ENCODE results near the gene ATP23.

GRCh38 chr12:57909056-57909455 lies 32.3 kb upstream of the ATP23 start:
- TF ChIP-seq CTCF (IDR thresholded peaks at IDR 0.05; ENCODE audit: low read length) = no peak
- TF ChIP-seq EZH2 (IDR thresholded peaks at IDR 0.05; ENCODE audit: borderline replicate concordance, low read length) = no peak

Data from OCI-LY1 (cell line).